Dendritic cell treated with granulocyte-macrophage colony-stimulating factor and Interleukin-4, amounts not matched to agents 40 ng/mL and 50 ng/mL, for 4 days (primary cell): ENCODE data around the gene HDAC5.

ENCODE experiments used
- H3K27ac Mint-ChIP-seq: one replicate; pipeline ENCODE4 v1.8.0; 2022; ENCODE audit warnings: mild to moderate bottlenecking, mixed read lengths
- H3K27me3 Mint-ChIP-seq: one replicate; pipeline ENCODE4 v1.8.0; 2022; ENCODE audit warnings: mild to moderate bottlenecking, mixed read lengths
- H3K36me3 Mint-ChIP-seq: one replicate; pipeline ENCODE4 v1.8.0; 2022; ENCODE audit warnings: low read depth, mixed read lengths
- H3K4me1 Mint-ChIP-seq: one replicate; pipeline ENCODE4 v1.8.0; 2022; ENCODE audit warnings: low read depth, mixed read lengths
- H3K4me3 Mint-ChIP-seq: one replicate; pipeline ENCODE4 v1.8.0; 2022; ENCODE audit warnings: mild to moderate bottlenecking, moderate library complexity, mixed read lengths
- H3K9me3 Mint-ChIP-seq: one replicate; pipeline ENCODE4 v1.8.0; 2022; ENCODE audit warnings: mixed read lengths
- intact Hi-C: fragments of 100-400 bp; cut with micrococcal nuclease; formaldehyde crosslinking; loops from one replicate; pipeline ENCODE4 v1.15.0; 2022

The HDAC5 gene

DNA sequence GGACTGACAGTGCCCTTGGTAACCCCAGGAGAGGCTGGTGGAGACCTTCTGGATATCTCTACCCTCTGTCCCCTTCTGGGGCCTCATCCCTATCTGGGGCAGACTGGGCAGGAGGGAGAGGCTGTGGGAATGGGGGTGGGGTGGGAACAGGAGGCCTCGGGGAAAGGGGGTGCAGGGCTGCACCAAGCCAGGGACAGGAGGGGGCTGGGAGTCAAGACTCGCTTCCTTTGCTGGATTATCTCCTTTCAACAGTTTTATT lies 28.1 kb downstream of the HDAC5 start:
- H3K4me3 Mint-ChIP-seq, result peak overlapping the region; percentile 75
- H3K4me1 Mint-ChIP-seq, result peaks cover 51% of the 10 kb centered on the region
- peaks cover 37% of the 10 kb centered on the region for H3K36me3 Mint-ChIP-seq
- intact Hi-C loops, result no loop called here
- peak overlapping the region; percentile 97 for H3K27ac Mint-ChIP-seq
- no peaks in the 10 kb centered on the region for H3K9me3 Mint-ChIP-seq
- no peaks in the 10 kb centered on the region for H3K27me3 Mint-ChIP-seq

GRCh38 chr17:44094701-44095387 lies 28.6 kb downstream of the HDAC5 start:
- Mint-ChIP-seq H3K4me3 (no peak overlapping the region), H3K4me1 (peaks cover 47% of the 10 kb centered on the region), H3K27me3 (no peaks in the 10 kb centered on the region), H3K27ac (peak overlapping the region; percentile 97), H3K9me3 (no peaks in the 10 kb centered on the region), H3K36me3 (peaks cover 38% of the 10 kb centered on the region)
- intact Hi-C loops, result no loop called here

DNA sequence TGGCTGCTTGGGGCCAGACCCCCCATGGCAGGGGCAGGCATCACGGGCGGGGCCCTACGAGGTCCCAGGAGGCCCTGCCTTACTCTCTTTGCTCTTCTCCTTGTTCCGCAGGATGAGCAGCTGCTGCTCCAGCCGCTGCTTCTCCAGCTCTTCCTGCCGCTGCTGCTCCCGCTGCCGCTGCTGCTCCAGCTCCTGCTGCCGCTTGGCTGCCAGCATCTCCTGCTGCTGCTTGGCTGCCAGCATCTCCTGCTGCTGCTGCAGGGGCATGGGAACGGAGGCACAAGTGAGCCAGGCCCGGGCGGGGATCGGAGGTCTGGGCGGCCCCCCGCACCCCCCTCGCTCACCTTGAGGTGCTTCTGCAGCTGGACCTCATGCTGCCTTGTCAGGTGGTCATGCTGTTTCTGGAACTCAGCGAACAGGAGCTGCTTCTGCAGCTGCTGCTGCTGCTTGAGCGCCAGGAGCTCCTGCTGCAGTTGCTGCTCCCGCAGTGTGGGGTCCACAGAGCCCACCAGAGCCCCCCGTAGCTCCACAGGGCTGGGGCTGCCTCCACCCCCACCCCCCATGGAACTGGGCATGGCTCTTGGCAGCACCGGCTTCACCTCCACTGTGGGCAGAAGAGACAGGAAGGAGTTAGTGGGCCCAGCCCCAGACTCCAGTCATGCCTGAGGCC lies 30.1 kb downstream of the HDAC5 start:
- Mint-ChIP-seq H3K27me3 (no peaks in the 10 kb centered on the region), H3K4me3 (no peak overlapping the region), H3K27ac (no peak overlapping the region), H3K36me3 (peaks cover 51% of the 10 kb centered on the region), H3K4me1 (peaks cover 32% of the 10 kb centered on the region), H3K9me3 (no peaks in the 10 kb centered on the region)
- intact Hi-C loops, result no loop called here

DNA sequence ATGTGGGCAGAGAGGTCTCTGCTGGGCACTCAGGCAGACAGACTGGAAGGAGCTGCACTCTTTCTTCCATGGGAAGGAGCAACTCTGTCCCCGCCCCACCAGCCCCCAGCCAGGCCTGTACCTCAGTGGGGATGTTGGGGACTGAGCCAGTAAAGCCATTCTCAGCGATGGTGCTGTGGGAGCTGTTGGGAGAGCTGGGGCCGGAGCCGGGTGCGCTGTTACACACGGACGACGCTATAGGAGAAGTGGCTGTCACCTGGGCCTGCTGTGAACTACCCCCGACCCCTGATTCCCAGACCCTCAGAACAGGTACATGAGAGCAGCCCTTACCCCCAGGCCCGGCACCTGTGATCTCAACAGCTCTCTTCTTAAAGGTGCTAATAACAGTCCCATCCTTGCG lies 31.4 kb downstream of the HDAC5 start:
- H3K4me3 Mint-ChIP-seq, result no peak overlapping the region
- H3K27ac Mint-ChIP-seq, result no peak overlapping the region
- H3K36me3 Mint-ChIP-seq, result peaks cover 64% of the 10 kb centered on the region
- intact Hi-C loops, result no loop called here
- H3K9me3 Mint-ChIP-seq, result no peaks in the 10 kb centered on the region
- H3K4me1 Mint-ChIP-seq, result peaks cover 29% of the 10 kb centered on the region
- H3K27me3 Mint-ChIP-seq, result no peaks in the 10 kb centered on the region

- H3K9me3 Mint-ChIP-seq, result no peaks in the 10 kb centered on the region
- peaks cover 70% of the 10 kb centered on the region for H3K36me3 Mint-ChIP-seq
- intact Hi-C loops, result no loop called here
- H3K27me3 Mint-ChIP-seq, result no peaks in the 10 kb centered on the region
- H3K27ac Mint-ChIP-seq, result no peak overlapping the region
- peaks cover 28% of the 10 kb centered on the region for H3K4me1 Mint-ChIP-seq
- H3K4me3 Mint-ChIP-seq, result no peak overlapping the region
Measured at GRCh38 chr17:44091200-44091997, 32.0 kb downstream of the HDAC5 start.

GRCh38 chr17:44088254-44088653 lies 35.2 kb downstream of the HDAC5 start:
- intact Hi-C loops, result no loop called here
- Mint-ChIP-seq H3K4me3 (no peak overlapping the region), H3K4me1 (peaks cover 14% of the 10 kb centered on the region), H3K9me3 (no peaks in the 10 kb centered on the region), H3K27me3 (no peaks in the 10 kb centered on the region), H3K36me3 (peaks cover 94% of the 10 kb centered on the region), H3K27ac (no peak overlapping the region)

GRCh38 chr17:44087319-44087718 lies 36.1 kb downstream of the HDAC5 start:
- peaks cover 14% of the 10 kb centered on the region for H3K4me1 Mint-ChIP-seq
- no peak overlapping the region for H3K4me3 Mint-ChIP-seq
- H3K27ac Mint-ChIP-seq, result peak overlapping the region; percentile 30
- peaks cover 94% of the 10 kb centered on the region for H3K36me3 Mint-ChIP-seq
- no peaks in the 10 kb centered on the region for H3K27me3 Mint-ChIP-seq
- intact Hi-C loops, result no loop called here
- H3K9me3 Mint-ChIP-seq, result no peaks in the 10 kb centered on the region

DNA sequence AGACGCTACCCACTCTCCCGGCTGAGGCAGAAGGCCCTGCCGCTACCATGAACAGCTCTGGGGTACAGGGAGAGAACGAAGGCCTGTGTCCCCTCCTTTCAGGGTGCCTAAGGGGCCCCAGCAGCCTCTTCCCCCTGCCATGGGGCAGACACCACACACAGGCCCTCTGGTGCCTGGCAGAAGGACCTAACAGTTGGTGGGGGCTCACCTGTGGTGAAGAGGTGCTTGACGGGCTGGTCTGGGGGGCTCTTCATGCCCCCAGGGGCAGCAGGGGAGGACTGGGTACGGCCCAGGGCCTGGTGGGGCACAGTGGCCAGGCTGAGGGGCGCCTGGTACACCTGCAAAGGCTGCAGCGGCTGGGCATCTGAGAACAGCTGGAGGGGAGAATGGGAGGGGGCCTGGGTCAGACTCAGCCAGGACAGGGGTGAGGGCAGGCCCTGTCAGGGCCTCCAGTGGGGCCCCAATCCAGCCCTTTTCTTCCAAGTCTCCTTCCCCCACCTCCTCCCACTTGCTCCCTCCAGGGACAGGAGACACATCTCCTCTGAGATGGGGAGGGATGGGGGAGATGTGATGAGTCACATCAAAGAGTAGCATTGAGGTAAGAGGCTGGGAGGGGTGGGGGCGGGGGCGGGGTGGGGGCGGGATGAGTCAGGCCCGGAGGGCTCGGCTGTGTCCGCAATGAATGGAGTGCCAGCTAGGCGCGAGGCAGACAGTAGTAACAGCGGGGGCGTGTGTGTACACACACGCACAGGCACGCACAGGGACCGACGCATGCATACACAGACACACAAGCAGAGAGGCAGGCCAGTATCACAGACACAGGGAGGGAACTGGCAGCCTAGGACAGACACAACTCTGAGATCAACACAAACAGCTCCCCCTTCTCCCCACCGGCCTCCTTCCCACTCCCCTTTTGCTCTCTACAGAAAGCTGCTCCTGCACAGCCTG lies 36.8 kb downstream of the HDAC5 start:
- Mint-ChIP-seq H3K36me3 (peaks cover 94% of the 10 kb centered on the region), H3K4me1 (peaks cover 14% of the 10 kb centered on the region), H3K27ac (peak overlapping the region; percentile 30), H3K27me3 (no peaks in the 10 kb centered on the region), H3K4me3 (no peak overlapping the region), H3K9me3 (no peaks in the 10 kb centered on the region)
- intact Hi-C loops, result no loop called here

DNA sequence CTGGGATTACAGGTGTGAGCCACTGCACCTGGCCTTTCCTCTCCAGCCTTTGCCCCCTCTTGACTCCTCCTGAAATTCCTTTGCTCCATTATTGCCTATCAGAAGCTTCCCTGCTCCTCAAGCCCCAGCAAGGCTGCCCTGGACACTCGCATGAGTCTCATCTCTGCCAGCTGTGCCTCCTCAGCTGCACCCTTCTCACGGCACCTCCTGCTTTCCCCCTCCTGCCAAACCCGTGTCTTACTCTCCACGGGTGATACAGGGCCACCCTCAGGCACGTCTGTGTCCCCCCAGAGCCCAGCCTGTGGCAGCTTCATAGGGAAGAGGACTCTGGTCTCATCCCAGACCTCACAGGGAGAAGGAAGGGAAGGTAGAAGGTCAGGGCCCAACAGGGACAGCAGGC lies 37.5 kb downstream of the HDAC5 start:
- intact Hi-C loops, result no loop called here
- H3K4me1 Mint-ChIP-seq, result peaks cover 14% of the 10 kb centered on the region
- H3K27ac Mint-ChIP-seq, result peak overlapping the region; percentile 5
- no peaks in the 10 kb centered on the region for H3K9me3 Mint-ChIP-seq
- no peak overlapping the region for H3K4me3 Mint-ChIP-seq
- H3K36me3 Mint-ChIP-seq, result peaks cover 92% of the 10 kb centered on the region
- H3K27me3 Mint-ChIP-seq, result no peaks in the 10 kb centered on the region

GRCh38 chr17:44084921-44085320 lies 38.5 kb downstream of the HDAC5 start:
- Mint-ChIP-seq H3K4me1 (peaks cover 24% of the 10 kb centered on the region), H3K4me3 (no peak overlapping the region), H3K27me3 (no peaks in the 10 kb centered on the region), H3K9me3 (no peaks in the 10 kb centered on the region), H3K36me3 (peaks cover 95% of the 10 kb centered on the region), H3K27ac (no peak overlapping the region)
- intact Hi-C loops, result no loop called here

DNA sequence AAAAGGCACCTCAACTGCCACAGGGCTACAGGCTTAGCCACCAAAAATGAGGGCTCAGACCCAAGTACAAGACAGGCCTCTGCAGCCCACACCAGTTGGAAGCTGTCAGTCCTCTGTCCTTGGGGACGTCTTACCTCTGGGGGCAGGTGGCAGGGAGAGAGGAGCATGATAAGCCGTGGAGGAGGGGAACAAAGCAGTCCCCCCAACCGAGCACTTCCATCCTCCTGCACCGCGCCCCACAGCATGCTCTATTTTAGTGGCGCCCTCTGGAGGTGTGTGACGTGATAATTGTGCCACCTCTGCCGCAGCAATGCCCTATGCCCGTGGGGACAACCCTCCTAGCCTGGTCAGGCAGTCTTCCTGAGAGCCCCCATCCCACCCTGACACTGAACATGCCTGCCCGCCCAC lies 39.3 kb downstream of the HDAC5 start:
- intact Hi-C loops, result no loop called here
- Mint-ChIP-seq H3K27ac (no peak overlapping the region), H3K36me3 (peaks cover 98% of the 10 kb centered on the region)

GRCh38 chr17:44083250-44083849 lies 40.1 kb downstream of the HDAC5 start:
- Mint-ChIP-seq H3K4me3 (no peak overlapping the region), H3K27me3 (no peaks in the 10 kb centered on the region), H3K4me1 (peaks cover 38% of the 10 kb centered on the region), H3K27ac (no peak overlapping the region), H3K36me3 (peaks cover 98% of the 10 kb centered on the region), H3K9me3 (no peaks in the 10 kb centered on the region)
- intact Hi-C loops, result no loop called here

More for the DNA sequence above, 39.3 kb downstream of the HDAC5 start:
- Mint-ChIP-seq H3K9me3 (no peaks in the 10 kb centered on the region), H3K27me3 (no peaks in the 10 kb centered on the region), H3K4me3 (no peak overlapping the region), H3K4me1 (peaks cover 30% of the 10 kb centered on the region)

- intact Hi-C loops, result no loop called here
- no peak overlapping the region for H3K27ac Mint-ChIP-seq
- H3K4me3 Mint-ChIP-seq, result no peak overlapping the region
- H3K4me1 Mint-ChIP-seq, result peaks cover 41% of the 10 kb centered on the region
- H3K9me3 Mint-ChIP-seq, result no peaks in the 10 kb centered on the region
- no peaks in the 10 kb centered on the region for H3K27me3 Mint-ChIP-seq
- peaks cover 98% of the 10 kb centered on the region for H3K36me3 Mint-ChIP-seq
Measured at GRCh38 chr17:44082256-44082927, 41.0 kb downstream of the HDAC5 start.
